Brain microvascular endothelial cell (primary cell): Measurements from ENCODE around the gene FBXW9.
A peak's percentile ranks its signal among the peaks of the same experiment; 100 is the strongest.
"Not testable (repeated sequence)": the region's sequence is repeated elsewhere in the genome, so short reads cannot be mapped to it uniquely, and the experiment has no call there.

ENCODE experiments used
- DNase-seq: peaks from one replicate; pipeline ENCODE4 v3.0.0-alpha.2; 2020
- H3K27ac ChIP-seq: fragments of 250-450 bp; sonication (Bioruptor Pico); 2 replicates; pipeline ENCODE4 v1.5.1; 2020; ENCODE audit warnings: mild to moderate bottlenecking, moderate library complexity
- H3K27me3 ChIP-seq: fragments of 250-450 bp; sonication (Bioruptor Pico); replicated peaks from 2 replicates; pipeline ENCODE4 v1.5.1; 2020; ENCODE audit warnings: mild to moderate bottlenecking
- H3K36me3 ChIP-seq: fragments of 250-450 bp; sonication (Bioruptor Pico); replicated peaks from 2 replicates; pipeline ENCODE4 v1.5.1; 2020; ENCODE audit warnings: mild to moderate bottlenecking
- H3K4me3 ChIP-seq: 2 replicates; pipeline ENCODE4 v1.5.1; 2011; ENCODE audit warnings: low read depth, mild to moderate bottlenecking, control low read depth, low read length, moderate library complexity
- CTCF ChIP-seq: IDR thresholded peaks from 2 replicates; pipeline ENCODE4 v1.5.1; 2011; ENCODE audit warnings: low read depth, mild to moderate bottlenecking, moderate library complexity, low read length, control low read depth, inconsistent platforms; ENCODE audit errors: missing control alignments
- in situ Hi-C: cut with HindIII; loops from 2 replicates; pipeline ENCODE4 v1.10.0; 2017; ENCODE audit warnings: low sequenced_read_pairs, low pct_ligation_motif_present

FBXW9 gene

DNA sequence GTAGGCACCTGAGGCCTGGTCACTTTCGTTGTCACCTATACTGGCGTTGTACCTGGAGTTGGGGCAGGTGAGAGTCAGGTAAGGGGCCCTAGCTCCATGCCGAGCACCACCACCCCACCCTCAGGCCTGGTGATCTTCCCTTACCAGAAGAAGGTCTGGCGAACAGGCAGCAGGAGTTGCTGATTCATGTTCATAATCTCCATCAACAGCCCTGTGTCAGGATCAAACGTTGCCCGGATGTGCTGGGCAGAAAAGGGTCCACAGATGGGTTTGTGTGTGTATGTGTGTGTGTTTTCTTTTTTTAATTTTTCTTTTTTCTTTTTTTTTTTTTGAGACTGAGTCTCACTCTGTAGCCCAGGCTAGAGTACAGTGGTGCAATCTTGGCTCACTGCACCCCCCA, 44.2 kb downstream of the FBXW9 start:
- Histone ChIP-seq H3K4me3 (no peak overlapping the region), H3K36me3 (peaks cover 13% of the 10 kb centered on the region), H3K27me3 (no peaks in the 10 kb centered on the region), H3K27ac (no peak overlapping the region)
- no peak for TF ChIP-seq CTCF
- in situ Hi-C loops, result no loop called here
- no peak for DNase-seq

DNA sequence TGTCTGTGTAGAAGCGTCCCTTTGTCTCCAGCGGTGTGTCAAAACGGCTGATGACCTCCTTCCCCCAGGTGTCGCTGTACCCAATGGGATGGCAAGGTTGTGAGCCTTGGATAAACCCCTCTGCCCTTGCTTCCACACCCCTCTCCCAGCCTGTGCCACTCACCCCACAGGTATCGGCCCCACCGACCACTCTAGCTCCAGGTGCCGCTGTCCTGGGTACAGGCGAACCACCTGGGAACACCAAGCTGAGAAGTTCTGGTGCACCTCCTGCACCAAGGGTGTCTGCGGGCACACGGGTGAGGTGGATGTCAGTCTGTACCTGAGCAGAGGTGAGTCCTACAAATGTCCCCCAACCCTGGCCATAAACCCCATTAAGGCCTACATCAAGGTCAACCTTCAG, 46.5 kb downstream of the FBXW9 start:
- in situ Hi-C loops, result no loop called here
- DNase-seq, result no peak
- Histone ChIP-seq H3K4me3 (no peak overlapping the region), H3K27me3 (no peaks in the 10 kb centered on the region), H3K36me3 (peaks cover 3% of the 10 kb centered on the region), H3K27ac (no peak overlapping the region)
- TF ChIP-seq CTCF, result no peak

DNA sequence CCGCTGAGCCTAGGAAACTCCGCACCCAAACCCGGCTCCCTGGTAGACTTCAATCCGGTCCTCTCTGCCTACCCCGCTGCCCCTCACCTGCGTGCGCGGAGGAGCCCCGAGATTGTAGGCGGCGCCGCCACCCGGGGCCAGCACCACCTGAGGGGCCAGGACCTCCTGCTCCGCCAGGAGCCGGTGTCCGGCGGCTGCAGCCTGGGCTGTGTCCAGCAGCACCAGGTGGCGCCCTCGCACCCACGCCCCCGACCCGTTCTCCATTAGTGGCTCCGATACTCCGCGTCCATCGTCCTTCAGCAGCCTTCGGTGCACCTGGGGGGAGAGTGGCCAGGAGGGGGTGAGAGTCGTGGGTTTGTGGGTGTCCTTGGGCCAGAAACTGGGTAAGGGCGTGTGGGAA, 48.3 kb downstream of the FBXW9 start:
- no peak for DNase-seq
- Histone ChIP-seq H3K27ac (no peak overlapping the region), H3K4me3 (peak overlapping the region; percentile 9), H3K36me3 (peaks cover 3% of the 10 kb centered on the region), H3K27me3 (no peaks in the 10 kb centered on the region)
- TF ChIP-seq CTCF, result peak; percentile 50
- in situ Hi-C loops, result no loop called here

GRCh38 chr19:12647490-12648071, 48.9 kb downstream of the FBXW9 start:
- Histone ChIP-seq H3K4me3 (no peak overlapping the region), H3K36me3 (peaks cover 3% of the 10 kb centered on the region), H3K27me3 (no peaks in the 10 kb centered on the region), H3K27ac (no peak overlapping the region)
- peak; percentile 16 for DNase-seq
- TF ChIP-seq CTCF, result no peak
- in situ Hi-C loops, result no loop called here

GRCh38 chr19:12647047-12647446, 49.4 kb downstream of the FBXW9 start:
- Histone ChIP-seq H3K27ac (no peak overlapping the region), H3K36me3 (peaks cover 3% of the 10 kb centered on the region), H3K4me3 (no peak overlapping the region), H3K27me3 (no peaks in the 10 kb centered on the region)
- TF ChIP-seq CTCF, result no peak
- in situ Hi-C loops, result no loop called here
- no peak for DNase-seq

- no peak overlapping the region for H3K27ac ChIP-seq
- no peak for TF ChIP-seq CTCF
These were observed 49.9 kb downstream of the FBXW9 start for GRCh38 chr19:12646551-12646950.

DNA sequence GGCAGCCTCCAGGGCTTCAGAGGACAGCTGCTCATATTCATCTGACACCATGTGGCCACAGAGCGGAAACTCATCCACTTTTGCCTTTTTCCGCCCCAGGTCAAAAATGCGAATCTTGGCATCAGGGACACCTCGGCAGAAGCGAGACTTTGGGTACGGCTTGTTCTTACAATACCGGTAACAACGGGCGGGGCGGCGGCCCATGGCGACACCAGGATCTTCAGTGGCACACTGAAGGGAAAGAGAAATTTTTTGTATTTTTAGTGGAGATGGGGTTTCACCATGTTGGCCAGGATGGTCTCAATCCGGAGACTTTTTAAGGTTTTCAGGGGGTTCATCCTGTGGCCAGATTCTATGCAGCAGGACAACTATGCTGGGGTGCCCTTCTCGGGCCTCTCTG, 52.7 kb downstream of the FBXW9 start:
- DNase-seq, H3K4me3 ChIP-seq, H3K36me3 ChIP-seq, H3K27me3 ChIP-seq, in situ Hi-C loops, H3K27ac ChIP-seq: not testable (repeated sequence)

More at GRCh38 chr19:12646551-12646950, 49.9 kb downstream of the FBXW9 start:
- Histone ChIP-seq H3K36me3 (peaks cover 3% of the 10 kb centered on the region), H3K4me3 (no peak overlapping the region), H3K27me3 (no peaks in the 10 kb centered on the region)
- DNase-seq, result no peak
- in situ Hi-C loops, result no loop called here
